Measurements from ENCODE around the gene SHISAL1.

The SHISAL1 gene

DNA sequence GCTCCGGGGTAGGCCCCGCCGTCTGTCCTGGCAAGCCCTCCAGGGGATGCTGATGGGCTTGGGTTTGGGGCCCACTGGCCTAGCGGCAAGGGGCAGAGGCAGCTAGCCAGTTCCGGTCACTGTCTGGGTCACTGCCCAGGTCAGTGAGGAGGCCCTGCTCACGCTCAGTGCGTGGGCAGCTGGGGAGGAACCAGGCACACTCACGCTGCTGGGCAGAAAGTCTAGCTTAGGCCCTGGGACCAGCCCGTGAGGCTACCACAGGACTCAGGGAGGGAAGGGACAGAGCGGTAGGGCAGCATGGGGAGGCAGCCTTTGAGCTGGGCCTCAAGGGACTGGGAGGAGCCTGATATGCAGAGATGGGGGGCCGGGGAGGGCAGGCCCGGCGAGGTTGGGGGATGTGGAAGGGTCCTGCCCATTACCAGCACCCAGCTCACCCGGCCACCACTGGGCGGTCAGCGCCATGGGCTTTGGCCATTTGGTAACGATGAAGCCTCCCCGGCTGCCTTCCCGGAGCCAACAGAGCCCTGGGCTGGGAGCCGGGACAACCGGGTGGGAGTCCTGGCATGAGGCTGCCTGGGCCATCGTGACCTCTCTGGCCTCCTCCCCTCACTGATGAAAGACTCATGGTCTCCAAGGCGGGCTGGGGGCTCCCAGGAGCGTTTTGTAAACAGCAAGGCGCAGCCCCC is 14.2 kb downstream of the SHISAL1 start:
- DNase-seq, result no peak

DNA sequence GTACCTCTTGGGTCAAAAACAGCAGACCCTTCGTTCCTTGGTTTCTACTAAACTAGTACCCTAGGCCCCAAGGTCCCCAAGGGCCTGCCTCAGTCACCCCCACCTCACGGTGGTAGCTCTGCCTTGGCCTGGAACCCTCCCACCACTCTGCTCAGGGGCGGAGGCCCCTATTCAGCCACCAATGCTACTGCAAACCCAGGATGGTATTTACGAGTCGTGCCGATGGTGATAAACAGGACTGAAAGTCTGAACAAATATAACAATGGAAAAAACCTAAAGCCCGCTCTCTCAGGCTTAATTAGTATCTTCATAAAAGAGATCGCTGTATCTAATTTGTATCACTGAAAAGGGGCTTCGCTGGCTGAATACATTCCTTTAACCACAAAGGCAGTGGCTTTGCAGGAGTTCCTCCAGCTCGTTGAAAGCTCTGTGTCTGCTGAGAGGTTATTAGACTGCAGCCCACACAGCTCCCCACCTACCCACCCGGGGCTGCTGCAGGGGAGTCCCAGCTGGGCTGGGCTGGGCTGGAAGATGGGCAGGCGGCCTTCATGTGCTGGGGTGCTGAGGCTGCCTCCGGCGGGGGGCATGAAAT is 15.2 kb downstream of the SHISAL1 start:
- no peak for DNase-seq

GRCh38 chr22:44295406-44295805 is 17.3 kb downstream of the SHISAL1 start:
- no peak for DNase-seq

- no peak for DNase-seq
Measured at GRCh38 chr22:44293876-44294275, 18.9 kb downstream of the SHISAL1 start.

DNA sequence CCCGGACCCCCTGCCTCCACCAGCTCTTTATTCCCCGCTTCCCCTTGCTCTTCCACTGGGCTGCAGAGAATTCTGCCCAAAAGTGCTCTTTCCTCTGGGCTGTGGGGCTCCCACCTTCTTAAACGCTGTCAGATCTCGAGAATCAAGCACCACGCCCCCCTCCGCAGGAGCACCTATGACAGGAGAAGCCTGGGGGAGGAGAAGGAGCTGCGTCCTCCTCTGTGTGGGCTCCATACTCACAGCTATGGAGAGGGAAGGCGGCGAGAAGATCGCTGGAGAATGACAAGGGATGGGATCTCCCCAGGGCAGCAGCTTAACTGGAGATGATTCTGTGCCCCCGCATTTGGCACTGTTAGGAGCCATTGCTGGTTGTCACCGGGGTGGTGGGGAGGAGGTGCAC is 19.7 kb downstream of the SHISAL1 start:
- DNase-seq, result no peak

DNA sequence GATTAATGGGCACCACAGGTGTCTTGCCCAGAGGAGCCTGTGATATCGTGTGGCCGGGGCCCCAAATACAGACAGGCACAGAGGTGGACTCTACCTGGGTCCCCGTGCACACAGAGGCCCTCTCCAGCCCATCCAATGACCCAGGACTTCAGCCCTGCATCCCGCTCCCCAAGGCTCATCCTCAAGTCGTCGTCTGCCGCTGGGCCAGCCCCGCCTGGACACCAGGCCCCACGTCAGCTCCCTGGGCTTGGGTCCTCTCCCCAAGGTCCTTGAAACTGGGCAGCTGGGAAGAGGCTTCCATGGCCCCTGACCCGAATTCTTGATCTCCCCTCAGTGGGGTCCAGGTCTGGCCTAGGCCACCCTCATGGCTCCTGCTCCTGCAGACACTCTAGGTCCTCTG is 20.2 kb downstream of the SHISAL1 start:
- no peak for DNase-seq

DNA sequence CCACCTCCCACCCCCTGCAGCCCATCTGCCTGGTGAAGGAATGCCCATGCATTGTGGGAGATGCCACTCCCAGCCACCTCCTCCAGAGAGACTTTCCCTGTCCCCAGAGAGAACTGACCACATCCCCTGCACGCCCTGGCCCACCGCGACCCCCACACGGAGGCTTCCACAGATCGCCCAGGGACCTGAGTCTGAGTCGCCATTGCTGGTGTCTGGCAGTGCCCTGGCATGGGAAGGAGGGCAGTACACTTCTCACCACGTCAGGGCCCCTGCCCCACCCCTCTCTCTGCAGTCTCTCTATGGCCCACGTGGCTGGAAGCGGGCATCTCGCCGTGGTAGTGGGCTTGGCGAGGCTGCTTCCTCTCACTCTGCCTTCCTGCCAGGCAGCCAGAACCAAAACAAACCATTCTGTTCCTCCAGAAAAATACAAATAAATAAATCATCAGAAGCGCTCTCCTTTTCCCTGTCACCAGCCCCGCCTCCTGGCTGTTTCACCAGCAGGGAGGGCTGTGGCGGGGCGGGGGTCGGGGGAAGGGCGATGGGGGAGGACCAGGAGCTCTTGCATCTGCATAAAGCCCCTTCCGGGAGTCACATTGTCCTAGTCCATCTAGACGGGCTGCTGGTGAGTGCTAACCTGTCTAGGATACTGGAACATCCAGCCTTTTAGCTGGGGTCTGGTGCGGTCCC is 20.9 kb downstream of the SHISAL1 start:
- DNase-seq, result no peak

DNA sequence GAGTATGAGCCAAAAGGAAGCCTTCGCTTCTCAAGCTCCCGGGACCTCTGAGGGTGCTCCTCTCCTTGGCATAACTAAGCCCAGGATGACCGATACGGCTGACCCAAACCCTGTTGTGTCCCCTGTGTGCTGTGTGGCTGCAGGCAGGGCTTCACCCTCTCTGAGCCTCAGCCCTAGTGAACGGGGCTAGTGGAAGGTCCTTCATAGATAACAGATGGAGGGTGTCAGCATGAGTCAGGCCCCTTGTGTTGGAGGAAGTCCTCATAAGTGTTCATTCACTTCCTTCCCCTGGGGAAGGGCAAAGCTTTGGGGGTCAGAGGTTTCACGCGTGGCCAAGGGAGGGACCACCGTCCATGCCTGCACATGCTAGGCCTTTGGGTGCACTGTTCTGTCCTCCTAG is 21.5 kb downstream of the SHISAL1 start:
- no peak for DNase-seq

- no peak for DNase-seq
Measured at GRCh38 chr22:44289414-44290171, 23.2 kb downstream of the SHISAL1 start.

- no peak for DNase-seq
Measured at GRCh38 chr22:44288913-44289312, 23.8 kb downstream of the SHISAL1 start.

- DNase-seq, result no peak
Measured at GRCh38 chr22:44287741-44288140, 25.0 kb downstream of the SHISAL1 start.

- no peak for DNase-seq
Measured at GRCh38 chr22:44287121-44287693, 25.5 kb downstream of the SHISAL1 start.

- no peak for DNase-seq
Measured at GRCh38 chr22:44286646-44287045, 26.1 kb downstream of the SHISAL1 start.

DNA sequence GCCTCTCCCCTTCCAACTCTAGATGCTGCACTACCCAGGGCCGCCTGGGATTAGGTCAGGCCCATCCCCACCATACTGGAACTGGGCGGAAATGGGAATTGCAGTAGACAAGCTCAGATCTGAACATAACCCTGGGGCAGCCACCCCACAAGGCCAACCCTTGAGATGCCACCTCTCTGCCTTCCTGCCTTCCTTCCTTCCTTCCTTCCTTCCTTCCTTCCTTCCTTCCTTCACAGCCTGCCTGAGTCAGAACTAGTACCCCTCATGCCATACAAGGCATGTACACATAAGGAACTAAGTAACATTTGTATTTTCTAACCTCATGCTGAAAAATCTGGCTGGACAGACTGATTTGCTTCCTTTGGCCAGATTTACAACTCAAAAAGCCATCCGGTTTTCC is 28.0 kb downstream of the SHISAL1 start:
- no peak for DNase-seq

DNA sequence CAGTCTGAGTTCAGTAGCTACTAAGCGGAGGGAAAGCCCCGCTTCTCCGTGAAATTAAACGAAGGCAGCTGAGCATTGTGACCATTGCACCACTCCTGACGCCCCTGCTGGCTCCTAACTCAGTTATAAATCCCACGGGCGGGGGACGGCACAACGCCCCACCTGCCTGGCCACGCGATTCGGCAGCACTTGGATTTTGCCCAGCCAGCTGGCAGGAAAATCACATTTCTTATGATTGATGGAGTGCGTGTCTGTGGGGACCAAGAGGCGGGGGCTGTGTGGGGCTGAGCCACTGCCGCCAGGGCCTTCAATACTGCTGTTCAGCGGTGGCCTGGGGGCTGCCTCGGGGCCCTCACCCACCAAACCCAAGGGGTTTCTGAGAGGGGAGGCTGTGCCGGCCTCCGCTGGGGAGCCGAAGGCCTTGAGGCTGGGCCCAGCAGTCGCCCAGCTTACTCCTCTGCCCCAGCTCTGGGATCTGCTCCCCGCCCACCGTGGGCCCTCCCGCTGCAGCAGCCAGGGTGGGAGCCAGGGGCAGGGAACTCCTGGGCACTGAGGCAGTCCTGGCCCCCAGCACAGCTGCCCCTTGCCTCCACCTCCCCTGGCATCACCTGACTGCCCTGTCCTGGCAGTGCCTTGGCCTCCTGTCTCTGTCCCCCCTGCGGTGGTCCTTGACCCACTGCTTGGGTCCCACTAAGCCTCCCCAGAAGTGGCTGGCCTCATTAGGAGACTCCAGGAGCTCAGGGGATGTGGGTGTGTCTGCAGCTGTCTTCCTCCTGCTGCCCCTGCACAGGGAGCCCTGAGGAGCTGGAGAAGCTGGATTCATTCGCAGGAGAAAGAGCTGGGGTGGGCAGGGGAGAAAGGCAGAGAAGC is 30.7 kb downstream of the SHISAL1 start:
- no peak for DNase-seq

DNA sequence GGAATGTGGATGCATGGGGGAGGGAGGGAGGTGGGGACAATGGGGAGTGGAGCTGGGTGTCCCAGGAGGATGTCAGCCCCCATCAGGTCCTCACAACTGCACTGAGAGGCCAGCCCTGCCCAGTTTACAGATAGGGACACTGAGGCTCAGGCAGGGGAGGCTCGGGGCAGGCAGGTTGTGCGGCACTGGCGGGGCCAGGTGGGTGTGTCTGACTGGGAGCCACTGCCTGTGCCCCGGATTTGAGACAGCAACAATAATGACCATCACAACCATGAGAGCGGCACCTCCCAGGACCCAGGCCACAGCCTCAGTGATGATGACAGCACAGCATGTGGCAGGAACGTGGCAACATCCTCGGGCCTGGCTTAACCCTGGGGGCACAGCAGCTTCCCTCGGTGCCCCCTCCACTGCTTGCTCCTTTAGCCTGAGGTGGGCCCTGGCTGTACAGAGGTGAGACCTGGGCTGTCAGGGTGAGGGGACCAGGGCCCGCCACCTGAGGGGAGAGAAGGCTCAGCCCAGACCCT is 32.0 kb downstream of the SHISAL1 start:
- no peak for DNase-seq

GRCh38 chr22:44279069-44279360 is 33.7 kb downstream of the SHISAL1 start:
- no peak for DNase-seq

DNA sequence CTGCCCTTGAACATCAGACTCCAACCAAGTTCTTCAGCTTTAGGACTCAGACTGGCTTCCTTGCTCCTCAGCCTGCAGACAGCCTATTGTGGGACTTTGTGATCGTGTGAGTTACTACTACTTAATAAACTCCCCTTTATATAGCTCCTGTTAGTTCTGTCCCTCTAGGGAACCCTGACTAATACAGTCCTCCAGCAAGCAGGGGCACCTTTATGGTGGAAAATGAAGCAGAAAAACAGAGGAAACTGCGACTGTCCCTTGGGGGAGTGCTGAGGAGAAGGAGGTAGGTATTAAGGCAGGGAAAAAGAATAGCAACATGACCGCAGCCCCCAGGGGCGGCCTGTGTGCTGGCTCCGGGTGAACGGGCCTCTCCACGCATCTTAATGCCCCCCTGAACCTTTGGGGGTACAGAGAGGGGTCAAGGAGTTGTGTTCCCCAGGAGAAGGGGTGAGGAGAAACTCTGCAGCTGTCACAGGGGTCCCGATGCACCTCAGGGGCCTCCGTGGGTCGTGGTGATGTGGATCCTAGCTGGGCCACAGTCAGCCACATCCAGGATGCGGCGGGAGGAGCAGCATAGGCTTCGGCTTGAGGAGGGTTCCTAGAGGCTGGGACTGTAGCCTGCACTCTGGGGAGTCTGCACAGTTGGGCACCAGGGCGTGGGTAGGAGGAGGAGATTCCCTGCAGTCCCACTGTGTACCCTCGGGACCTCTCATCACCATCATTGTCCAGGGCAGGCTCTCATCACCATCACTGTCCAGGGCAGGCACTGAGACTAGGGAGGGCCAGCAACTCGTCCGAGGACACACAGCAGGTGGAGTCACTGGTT is 34.3 kb downstream of the SHISAL1 start:
- DNase-seq, result no peak

DNA sequence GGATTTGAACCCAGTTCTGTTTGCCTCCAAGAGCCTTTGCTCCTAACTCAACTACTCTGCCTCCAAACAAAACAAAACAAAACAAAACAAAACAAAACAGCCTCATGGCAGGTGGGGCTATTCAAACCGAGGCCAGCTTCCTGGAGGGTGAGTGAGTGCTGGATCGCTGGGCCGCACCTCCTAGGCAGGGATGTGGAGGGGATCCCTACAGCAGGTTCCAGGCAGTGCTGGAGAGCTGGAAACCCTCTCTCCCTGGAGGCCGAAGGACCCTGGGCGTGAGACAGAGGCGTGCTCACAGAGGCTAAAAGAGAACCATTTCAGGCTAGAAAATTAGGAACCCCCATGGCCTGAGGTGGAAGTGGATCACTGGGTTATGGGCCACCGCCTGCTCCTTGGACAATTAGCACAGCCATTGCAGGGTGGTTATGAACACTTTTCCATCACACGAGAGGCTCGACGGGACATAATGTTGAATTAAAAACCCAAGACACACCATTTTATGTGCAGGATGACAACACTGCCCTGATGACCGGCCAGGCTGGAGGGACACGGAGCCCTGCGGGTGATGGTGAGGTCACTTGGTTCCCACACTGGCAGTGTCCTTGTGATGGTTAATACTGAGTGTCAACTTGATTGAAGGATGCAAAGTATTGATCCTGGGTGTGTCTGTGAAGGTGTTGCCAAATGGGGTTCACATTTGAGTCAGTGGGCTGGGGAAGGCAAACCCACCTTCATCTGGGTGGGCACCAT is 35.2 kb downstream of the SHISAL1 start:
- DNase-seq, result no peak

DNA sequence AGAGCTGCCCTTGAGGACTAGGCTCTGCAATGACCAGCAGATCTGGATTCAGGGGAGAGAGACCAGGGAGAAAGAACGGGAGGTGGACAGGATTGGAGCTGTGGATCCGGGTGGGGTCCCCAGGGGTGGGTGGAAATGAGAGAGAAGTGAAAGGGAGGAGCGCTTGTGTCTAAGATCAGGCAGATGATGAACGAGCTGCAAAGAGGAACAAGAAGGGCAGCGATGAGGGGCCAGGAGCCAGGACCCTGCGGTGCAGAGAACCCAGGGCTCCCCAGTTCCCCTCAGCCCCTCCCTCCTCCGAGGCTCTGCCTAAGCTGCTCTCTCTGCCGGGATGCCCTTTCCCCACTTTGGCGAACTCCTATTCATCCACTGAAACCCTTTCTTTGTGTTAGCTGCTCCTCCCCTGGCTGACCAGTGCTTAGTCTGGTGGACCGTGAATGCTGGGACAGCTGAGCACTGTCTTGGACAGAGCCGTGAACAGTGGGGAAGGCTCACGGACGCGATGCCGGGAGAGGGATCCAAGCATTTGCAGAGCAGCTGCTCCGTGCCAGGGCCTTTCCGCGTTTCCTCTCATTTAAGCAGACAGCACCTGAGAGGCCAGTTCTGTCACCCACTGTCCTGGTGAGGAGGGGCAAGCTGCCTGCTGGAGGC is 35.9 kb downstream of the SHISAL1 start:
- DNase-seq, result no peak
